ENCODE data around the gene ALPL.

DNA sequence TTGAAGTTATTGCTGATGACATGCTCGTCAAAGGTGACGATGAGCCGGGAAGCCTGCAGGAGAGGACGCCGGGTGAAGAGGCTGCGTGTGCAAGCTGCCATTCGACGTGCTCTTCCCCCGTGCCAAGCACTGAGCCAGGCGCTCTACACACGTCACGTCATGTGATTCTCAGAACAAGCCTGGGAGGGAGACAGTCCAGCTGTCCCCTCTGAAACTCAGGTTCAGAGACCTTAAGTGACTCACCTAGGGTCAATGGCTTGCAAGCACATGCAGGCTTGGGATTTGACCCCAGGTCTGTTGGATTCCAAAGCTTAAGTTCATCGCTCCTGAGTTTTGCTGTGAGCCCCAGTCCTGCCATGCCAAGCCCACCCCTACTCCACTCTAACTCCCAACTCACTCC, 102.8 kb downstream of the ALPL start:
- TF ChIP-seq, protein P1, sequence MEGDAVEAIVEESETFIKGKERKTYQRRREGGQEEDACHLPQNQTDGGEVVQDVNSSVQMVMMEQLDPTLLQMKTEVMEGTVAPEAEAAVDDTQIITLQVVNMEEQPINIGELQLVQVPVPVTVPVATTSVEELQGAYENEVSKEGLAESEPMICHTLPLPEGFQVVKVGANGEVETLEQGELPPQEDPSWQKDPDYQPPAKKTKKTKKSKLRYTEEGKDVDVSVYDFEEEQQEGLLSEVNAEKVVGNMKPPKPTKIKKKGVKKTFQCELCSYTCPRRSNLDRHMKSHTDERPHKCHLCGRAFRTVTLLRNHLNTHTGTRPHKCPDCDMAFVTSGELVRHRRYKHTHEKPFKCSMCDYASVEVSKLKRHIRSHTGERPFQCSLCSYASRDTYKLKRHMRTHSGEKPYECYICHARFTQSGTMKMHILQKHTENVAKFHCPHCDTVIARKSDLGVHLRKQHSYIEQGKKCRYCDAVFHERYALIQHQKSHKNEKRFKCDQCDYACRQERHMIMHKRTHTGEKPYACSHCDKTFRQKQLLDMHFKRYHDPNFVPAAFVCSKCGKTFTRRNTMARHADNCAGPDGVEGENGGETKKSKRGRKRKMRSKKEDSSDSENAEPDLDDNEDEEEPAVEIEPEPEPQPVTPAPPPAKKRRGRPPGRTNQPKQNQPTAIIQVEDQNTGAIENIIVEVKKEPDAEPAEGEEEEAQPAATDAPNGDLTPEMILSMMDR (IDR thresholded peaks at IDR 0.05) = no peak
- TF ChIP-seq USF1 (CRISPR knock-in tag; IDR thresholded peaks at IDR 0.05) (no peak), ATF6 (CRISPR knock-in tag; IDR thresholded peaks at IDR 0.05) (no peak), HMGXB4 (CRISPR knock-in tag; IDR thresholded peaks at IDR 0.05) (no peak), MAX (CRISPR knock-in tag; IDR thresholded peaks at IDR 0.05) (no peak), ZNF425 (CRISPR knock-in tag; conservative IDR thresholded peaks at IDR 0.05) (no peak), ZNF423 (CRISPR knock-in tag; IDR thresholded peaks at IDR 0.05) (no peak), CREM (CRISPR knock-in tag; IDR thresholded peaks at IDR 0.05) (no peak), E2F4 (CRISPR knock-in tag; IDR thresholded peaks at IDR 0.05; ENCODE audit: borderline replicate concordance, low read depth) (no peak), MXD4 (CRISPR knock-in tag; IDR thresholded peaks at IDR 0.05; ENCODE audit: borderline replicate concordance) (no peak)
- TF ChIP-seq, protein P2, sequence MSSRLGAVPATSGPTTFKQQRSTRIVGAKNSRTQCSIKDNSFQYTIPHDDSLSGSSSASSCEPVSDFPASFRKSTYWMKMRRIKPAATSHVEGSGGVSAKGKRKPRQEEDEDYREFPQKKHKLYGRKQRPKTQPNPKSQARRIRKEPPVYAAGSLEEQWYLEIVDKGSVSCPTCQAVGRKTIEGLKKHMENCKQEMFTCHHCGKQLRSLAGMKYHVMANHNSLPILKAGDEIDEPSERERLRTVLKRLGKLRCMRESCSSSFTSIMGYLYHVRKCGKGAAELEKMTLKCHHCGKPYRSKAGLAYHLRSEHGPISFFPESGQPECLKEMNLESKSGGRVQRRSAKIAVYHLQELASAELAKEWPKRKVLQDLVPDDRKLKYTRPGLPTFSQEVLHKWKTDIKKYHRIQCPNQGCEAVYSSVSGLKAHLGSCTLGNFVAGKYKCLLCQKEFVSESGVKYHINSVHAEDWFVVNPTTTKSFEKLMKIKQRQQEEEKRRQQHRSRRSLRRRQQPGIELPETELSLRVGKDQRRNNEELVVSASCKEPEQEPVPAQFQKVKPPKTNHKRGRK (CRISPR knock-in tag; IDR thresholded peaks at IDR 0.05; ENCODE audit: borderline replicate concordance) = no peak
- TF ChIP-seq, protein P3, sequence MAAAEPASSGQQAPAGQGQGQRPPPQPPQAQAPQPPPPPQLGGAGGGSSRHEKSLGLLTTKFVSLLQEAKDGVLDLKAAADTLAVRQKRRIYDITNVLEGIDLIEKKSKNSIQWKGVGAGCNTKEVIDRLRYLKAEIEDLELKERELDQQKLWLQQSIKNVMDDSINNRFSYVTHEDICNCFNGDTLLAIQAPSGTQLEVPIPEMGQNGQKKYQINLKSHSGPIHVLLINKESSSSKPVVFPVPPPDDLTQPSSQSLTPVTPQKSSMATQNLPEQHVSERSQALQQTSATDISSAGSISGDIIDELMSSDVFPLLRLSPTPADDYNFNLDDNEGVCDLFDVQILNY (CRISPR knock-in tag; IDR thresholded peaks at IDR 0.05) = no peak
- TF ChIP-seq, protein P4, sequence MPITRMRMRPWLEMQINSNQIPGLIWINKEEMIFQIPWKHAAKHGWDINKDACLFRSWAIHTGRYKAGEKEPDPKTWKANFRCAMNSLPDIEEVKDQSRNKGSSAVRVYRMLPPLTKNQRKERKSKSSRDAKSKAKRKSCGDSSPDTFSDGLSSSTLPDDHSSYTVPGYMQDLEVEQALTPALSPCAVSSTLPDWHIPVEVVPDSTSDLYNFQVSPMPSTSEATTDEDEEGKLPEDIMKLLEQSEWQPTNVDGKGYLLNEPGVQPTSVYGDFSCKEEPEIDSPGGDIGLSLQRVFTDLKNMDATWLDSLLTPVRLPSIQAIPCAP (CRISPR knock-in tag; IDR thresholded peaks at IDR 0.05) = no peak
